Measurements from ENCODE around the gene NUP210.

DNA sequence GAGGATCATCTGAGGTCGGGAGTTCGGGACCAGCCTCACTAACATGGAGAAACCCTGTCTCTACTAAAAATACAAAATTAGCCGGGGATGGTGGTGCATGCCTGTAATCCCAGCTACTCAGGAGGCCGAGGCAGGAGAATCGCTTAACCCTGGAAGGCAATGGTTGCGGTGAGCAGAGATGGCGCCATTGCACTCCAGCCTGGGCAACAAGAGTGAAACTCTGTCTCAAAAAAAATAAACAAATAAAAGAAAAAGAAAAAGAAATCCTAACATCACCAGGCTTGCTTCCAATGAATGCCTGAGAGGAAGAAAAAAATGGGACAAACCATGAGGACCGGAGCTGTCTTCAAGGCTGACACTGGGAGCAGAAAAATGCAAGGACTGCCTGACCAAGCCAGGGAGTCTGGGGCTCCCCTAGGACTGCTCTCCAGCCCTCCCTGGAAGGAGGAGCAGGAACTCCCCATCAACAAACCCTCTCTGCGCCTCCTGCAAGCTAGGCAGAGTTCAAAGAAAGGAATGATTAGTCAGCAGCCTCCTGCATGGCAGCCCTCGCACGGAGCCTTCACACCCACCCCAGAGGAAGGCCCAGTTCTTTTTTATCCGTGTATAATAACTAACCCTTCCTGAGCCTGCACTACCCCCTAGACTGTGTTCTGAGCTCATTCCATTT, 55.4 kb downstream of the NUP210 start:
- TF ChIP-seq, protein P1, sequence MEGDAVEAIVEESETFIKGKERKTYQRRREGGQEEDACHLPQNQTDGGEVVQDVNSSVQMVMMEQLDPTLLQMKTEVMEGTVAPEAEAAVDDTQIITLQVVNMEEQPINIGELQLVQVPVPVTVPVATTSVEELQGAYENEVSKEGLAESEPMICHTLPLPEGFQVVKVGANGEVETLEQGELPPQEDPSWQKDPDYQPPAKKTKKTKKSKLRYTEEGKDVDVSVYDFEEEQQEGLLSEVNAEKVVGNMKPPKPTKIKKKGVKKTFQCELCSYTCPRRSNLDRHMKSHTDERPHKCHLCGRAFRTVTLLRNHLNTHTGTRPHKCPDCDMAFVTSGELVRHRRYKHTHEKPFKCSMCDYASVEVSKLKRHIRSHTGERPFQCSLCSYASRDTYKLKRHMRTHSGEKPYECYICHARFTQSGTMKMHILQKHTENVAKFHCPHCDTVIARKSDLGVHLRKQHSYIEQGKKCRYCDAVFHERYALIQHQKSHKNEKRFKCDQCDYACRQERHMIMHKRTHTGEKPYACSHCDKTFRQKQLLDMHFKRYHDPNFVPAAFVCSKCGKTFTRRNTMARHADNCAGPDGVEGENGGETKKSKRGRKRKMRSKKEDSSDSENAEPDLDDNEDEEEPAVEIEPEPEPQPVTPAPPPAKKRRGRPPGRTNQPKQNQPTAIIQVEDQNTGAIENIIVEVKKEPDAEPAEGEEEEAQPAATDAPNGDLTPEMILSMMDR (conservative IDR thresholded peaks at IDR 0.05; ENCODE audit: low read depth, low read length), result no peak
- no peak for TF ChIP-seq EZH2 (IDR thresholded peaks at IDR 0.05; ENCODE audit: borderline replicate concordance, low read depth, low read length, poor library complexity, severe bottlenecking)

Data from A673 (cell line).